Neural cell (in vitro differentiated cells): ENCODE data around the gene HBG1. TPM values are rescaled to one million over a fixed set of nuclear protein-coding genes. Genes with fewer than 3 reads are reported as not detected.

Experiments
- H2AFZ ChIP-seq: fragments of 200-600, 300-800 bp; sonication (generic), shearing (Covaris generic); 2 replicates; pipeline ENCODE4 v1.6.0; 2014; ENCODE audit warnings: low read depth, mild to moderate bottlenecking, antibody characterized with exemption, low read length, moderate library complexity
- H3F3A ChIP-seq: fragments of 200-600 bp; shearing (Covaris generic); 2 replicates; pipeline ENCODE4 v1.6.1; 2016; ENCODE audit warnings: mild to moderate bottlenecking, moderate library complexity, mixed read lengths, antibody characterized with exemption, low read length; ENCODE audit not compliant: insufficient read depth, poor library complexity, severe bottlenecking
- H3K27ac ChIP-seq: fragments of 200-600, 300-800 bp; sonication (generic), shearing (Covaris generic); 2 replicates; pipeline ENCODE4 v1.5.1; 2014; ENCODE audit warnings: mild to moderate bottlenecking, low read length, moderate library complexity
- H3K27me3 ChIP-seq: fragments of 300-800, 200-600 bp; sonication (generic), shearing (Covaris generic); 2 replicates; pipeline ENCODE4 v1.6.0; 2014; ENCODE audit warnings: mild to moderate bottlenecking, low read depth, low read length, moderate library complexity; ENCODE audit not compliant: insufficient read depth
- H3K36me3 ChIP-seq: fragments of 300-800, 200-600 bp; sonication (generic), shearing (Covaris generic); 2 replicates; pipeline ENCODE4 v1.5.1; 2014; ENCODE audit warnings: mild to moderate bottlenecking, antibody characterized with exemption, low read length, moderate library complexity; ENCODE audit not compliant: insufficient read depth
- H3K4me2 ChIP-seq: fragments of 300-800, 200-600 bp; sonication (generic), shearing (Covaris generic); 2 replicates; pipeline ENCODE4 v1.6.0; 2014; ENCODE audit warnings: mild to moderate bottlenecking, low read length
- H3K4me3 ChIP-seq: fragments of 300-800, 200-600 bp; sonication (generic), shearing (Covaris generic); 2 replicates; pipeline ENCODE4 v1.5.1; 2014; ENCODE audit warnings: mild to moderate bottlenecking, low read length, moderate library complexity
- H3K79me2 ChIP-seq: fragments of 200-600 bp; shearing (Covaris generic); replicated peaks from 2 replicates; pipeline ENCODE4 v1.6.0; 2014; ENCODE audit warnings: mild to moderate bottlenecking, low read length, moderate library complexity; ENCODE audit not compliant: insufficient read depth
- H3K9ac ChIP-seq: fragments of 300-800, 200-600 bp; sonication (generic), shearing (Covaris generic); 2 replicates; pipeline ENCODE4 v1.6.1; 2016; ENCODE audit warnings: mild to moderate bottlenecking, low read length, mixed read lengths
- H3K9me2 ChIP-seq: fragments of 200-600 bp; shearing (Covaris generic); 2 replicates; pipeline ENCODE4 v1.6.1; 2016; ENCODE audit warnings: mild to moderate bottlenecking, low read length, mixed read lengths; ENCODE audit not compliant: insufficient read depth
- H3K9me3 ChIP-seq: fragments of 200-600, 300-800 bp; sonication (generic), shearing (Covaris generic); 2 replicates; pipeline ENCODE4 v1.6.1; 2016; ENCODE audit warnings: mild to moderate bottlenecking, mixed run types, low read length, moderate library complexity, mixed read lengths
- H4K20me1 ChIP-seq: fragments of 200-600 bp; shearing (Covaris generic); 2 replicates; pipeline ENCODE4 v1.6.1; 2016; ENCODE audit warnings: mild to moderate bottlenecking, mixed run types; ENCODE audit not compliant: insufficient read depth
- EP300 ChIP-seq: fragments of 450-650 bp; conservative IDR thresholded peaks from 2 replicates; pipeline ENCODE4 v1.6.1; 2014; ENCODE audit warnings: antibody characterized with exemption, mild to moderate bottlenecking, moderate library complexity; ENCODE audit not compliant: poor library complexity, severe bottlenecking
- EZH2 ChIP-seq: fragments of 200-600, 300-800 bp; shearing (Covaris generic), sonication (generic); IDR thresholded peaks from 2 replicates; pipeline ENCODE4 v1.6.1; 2014; ENCODE audit warnings: antibody characterized with exemption, low read length, borderline replicate concordance, mild to moderate bottlenecking; ENCODE audit not compliant: insufficient read depth, poor library complexity, severe bottlenecking
- MXI1 ChIP-seq: fragments of 450-650 bp; conservative IDR thresholded peaks from 2 replicates; pipeline ENCODE4 v1.6.1; 2014; ENCODE audit warnings: antibody characterized with exemption, mild to moderate bottlenecking; ENCODE audit not compliant: poor library complexity, severe bottlenecking
- POLR2AphosphoS5 ChIP-seq: IDR thresholded peaks from 2 replicates; pipeline ENCODE4 v1.6.1; 2012
- RAD21 ChIP-seq: fragments of 450-650 bp; conservative IDR thresholded peaks from 2 replicates; pipeline ENCODE4 v1.6.1; 2014; ENCODE audit warnings: antibody characterized with exemption, mild to moderate bottlenecking, moderate library complexity
- SMC3 ChIP-seq: fragments of 450-650 bp; conservative IDR thresholded peaks from 2 replicates; pipeline ENCODE4 v1.6.1; 2014; ENCODE audit warnings: antibody characterized with exemption, mild to moderate bottlenecking, moderate library complexity; ENCODE audit not compliant: poor library complexity
- TAF1 ChIP-seq: IDR thresholded peaks from 2 replicates; pipeline ENCODE4 v1.6.1; 2012; ENCODE audit warnings: low read depth
- polyA plus RNA-seq: library from polyadenylated mRNA; depleted of rRNA; stranded (reverse); fragments of >200 nt; gene quantifications from 2 replicates; pipeline ENCODE4 v1.2.3, GENCODE V29; 2014
- TF ChIP-seq, protein P1 (sequence below): IDR thresholded peaks from 2 replicates; pipeline ENCODE4 v1.6.1; 2012; ENCODE audit warnings: borderline replicate concordance
- TF ChIP-seq, protein P2 (sequence below): fragments of 450-650 bp; IDR thresholded peaks from 2 replicates; pipeline ENCODE4 v1.5.1; 2014; ENCODE audit warnings: antibody characterized with exemption, mild to moderate bottlenecking, moderate library complexity; ENCODE audit not compliant: poor library complexity, severe bottlenecking

Gene HBG1
- polyA plus RNA-seq, 1 donor from 2014 or later = not detected

DNA sequence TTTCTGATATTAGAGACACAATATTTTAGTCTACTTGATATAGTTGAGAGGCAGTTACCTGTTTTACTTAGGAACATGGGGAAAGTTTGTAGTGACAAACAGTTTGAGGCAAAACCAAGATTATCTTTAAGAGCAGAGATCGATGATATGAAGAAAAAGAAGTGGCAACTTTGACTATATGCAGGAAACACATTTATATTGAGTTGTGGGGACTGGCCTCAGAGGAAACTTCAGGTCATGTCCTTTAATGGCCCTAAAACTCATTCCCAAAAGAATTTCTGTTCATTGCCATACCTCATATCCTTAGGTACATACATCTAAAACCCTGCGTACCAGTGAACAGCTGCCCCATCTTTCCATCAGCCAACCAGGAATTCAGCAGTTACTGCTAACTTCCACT is 4.5 kb downstream of the HBG1 start:
- H3F3A ChIP-seq = no peaks in the 10 kb centered on the region
- H3K79me2 ChIP-seq = no peaks in the 10 kb centered on the region
- H3K9me3 ChIP-seq = no peaks in the 10 kb centered on the region
- H4K20me1 ChIP-seq = no peaks in the 10 kb centered on the region
- no peaks in the 10 kb centered on the region for H3K27me3 ChIP-seq
- H3K4me2 ChIP-seq = no peak overlapping the region
- no peak overlapping the region for H3K27ac ChIP-seq
- no peak overlapping the region for H3K4me3 ChIP-seq
- TF ChIP-seq RAD21 (no peak), TAF1 (no peak), EZH2 (no peak), POLR2AphosphoS5 (no peak), SMC3 (no peak), EP300 (no peak)
- TF ChIP-seq, protein P1, sequence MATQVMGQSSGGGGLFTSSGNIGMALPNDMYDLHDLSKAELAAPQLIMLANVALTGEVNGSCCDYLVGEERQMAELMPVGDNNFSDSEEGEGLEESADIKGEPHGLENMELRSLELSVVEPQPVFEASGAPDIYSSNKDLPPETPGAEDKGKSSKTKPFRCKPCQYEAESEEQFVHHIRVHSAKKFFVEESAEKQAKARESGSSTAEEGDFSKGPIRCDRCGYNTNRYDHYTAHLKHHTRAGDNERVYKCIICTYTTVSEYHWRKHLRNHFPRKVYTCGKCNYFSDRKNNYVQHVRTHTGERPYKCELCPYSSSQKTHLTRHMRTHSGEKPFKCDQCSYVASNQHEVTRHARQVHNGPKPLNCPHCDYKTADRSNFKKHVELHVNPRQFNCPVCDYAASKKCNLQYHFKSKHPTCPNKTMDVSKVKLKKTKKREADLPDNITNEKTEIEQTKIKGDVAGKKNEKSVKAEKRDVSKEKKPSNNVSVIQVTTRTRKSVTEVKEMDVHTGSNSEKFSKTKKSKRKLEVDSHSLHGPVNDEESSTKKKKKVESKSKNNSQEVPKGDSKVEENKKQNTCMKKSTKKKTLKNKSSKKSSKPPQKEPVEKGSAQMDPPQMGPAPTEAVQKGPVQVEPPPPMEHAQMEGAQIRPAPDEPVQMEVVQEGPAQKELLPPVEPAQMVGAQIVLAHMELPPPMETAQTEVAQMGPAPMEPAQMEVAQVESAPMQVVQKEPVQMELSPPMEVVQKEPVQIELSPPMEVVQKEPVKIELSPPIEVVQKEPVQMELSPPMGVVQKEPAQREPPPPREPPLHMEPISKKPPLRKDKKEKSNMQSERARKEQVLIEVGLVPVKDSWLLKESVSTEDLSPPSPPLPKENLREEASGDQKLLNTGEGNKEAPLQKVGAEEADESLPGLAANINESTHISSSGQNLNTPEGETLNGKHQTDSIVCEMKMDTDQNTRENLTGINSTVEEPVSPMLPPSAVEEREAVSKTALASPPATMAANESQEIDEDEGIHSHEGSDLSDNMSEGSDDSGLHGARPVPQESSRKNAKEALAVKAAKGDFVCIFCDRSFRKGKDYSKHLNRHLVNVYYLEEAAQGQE = no peak
- H3K36me3 ChIP-seq = no peaks in the 10 kb centered on the region
- no peaks in the 10 kb centered on the region for H3K9me2 ChIP-seq
- no peak overlapping the region for H2AFZ ChIP-seq
- H3K9ac ChIP-seq = no peak overlapping the region

DNA sequence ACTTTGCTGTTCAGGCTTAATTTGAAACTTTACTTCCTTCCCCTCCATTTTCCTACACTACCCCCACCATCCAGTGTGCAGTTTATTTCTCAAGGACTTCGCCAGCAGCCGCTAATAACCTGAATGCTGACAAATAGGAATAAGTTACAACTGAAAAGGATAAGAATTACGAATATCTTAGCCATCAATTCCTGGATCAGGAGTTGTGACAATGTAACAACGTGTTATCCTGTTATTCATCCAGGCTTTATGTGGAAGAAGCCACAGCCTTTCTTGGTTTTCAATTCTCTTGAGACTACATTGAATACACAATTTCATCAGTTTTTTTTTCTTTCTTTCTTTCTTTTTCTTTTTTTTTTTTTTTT is 5.9 kb downstream of the HBG1 start:
- Histone ChIP-seq H2AFZ (no peak overlapping the region), H3K36me3 (no peaks in the 10 kb centered on the region), H3K27me3 (no peaks in the 10 kb centered on the region), H3K27ac (no peak overlapping the region), H4K20me1 (no peaks in the 10 kb centered on the region), H3K4me3 (no peak overlapping the region), H3F3A (no peaks in the 10 kb centered on the region), H3K9me2 (no peaks in the 10 kb centered on the region), H3K9me3 (no peaks in the 10 kb centered on the region), H3K79me2 (no peaks in the 10 kb centered on the region), H3K4me2 (no peak overlapping the region), H3K9ac (no peak overlapping the region)
- TF ChIP-seq MXI1 (no peak), EP300 (no peak), EZH2 (no peak), POLR2AphosphoS5 (no peak), RAD21 (no peak), SMC3 (no peak), TAF1 (no peak)
- TF ChIP-seq, protein P1 = no peak
- TF ChIP-seq, protein P2, sequence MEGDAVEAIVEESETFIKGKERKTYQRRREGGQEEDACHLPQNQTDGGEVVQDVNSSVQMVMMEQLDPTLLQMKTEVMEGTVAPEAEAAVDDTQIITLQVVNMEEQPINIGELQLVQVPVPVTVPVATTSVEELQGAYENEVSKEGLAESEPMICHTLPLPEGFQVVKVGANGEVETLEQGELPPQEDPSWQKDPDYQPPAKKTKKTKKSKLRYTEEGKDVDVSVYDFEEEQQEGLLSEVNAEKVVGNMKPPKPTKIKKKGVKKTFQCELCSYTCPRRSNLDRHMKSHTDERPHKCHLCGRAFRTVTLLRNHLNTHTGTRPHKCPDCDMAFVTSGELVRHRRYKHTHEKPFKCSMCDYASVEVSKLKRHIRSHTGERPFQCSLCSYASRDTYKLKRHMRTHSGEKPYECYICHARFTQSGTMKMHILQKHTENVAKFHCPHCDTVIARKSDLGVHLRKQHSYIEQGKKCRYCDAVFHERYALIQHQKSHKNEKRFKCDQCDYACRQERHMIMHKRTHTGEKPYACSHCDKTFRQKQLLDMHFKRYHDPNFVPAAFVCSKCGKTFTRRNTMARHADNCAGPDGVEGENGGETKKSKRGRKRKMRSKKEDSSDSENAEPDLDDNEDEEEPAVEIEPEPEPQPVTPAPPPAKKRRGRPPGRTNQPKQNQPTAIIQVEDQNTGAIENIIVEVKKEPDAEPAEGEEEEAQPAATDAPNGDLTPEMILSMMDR = no peak
